GM12878 (cell line): ENCODE results near the gene C10orf90. TPM values are rescaled to one million over a fixed set of nuclear protein-coding genes. Genes with fewer than 3 reads are reported as not detected.

Experiments
- ATAC-seq: fragments of 200-7000 bp; cut with Tn5 transposase; 3 replicates; pipeline ENCODE4 v1.9.1; 2020; ENCODE audit warnings: mild to moderate bottlenecking, moderate library complexity
- BruUV-seq: library from RNA; stranded (reverse); fragments of 400-500 nt; replicated peaks from 2 replicates; lab custom pipeline; 2021; lab: Mats Ljungman, UMichigan
- CTCF ChIA-PET: fragments of 300-600 bp; sonication (Branson Sonifier 250); formaldehyde crosslinking; extraction: SDS; loops from one replicate; lab custom pipeline; 2021; ENCODE audit warnings: inconsistent platforms; lab: Yijun Ruan, JAX
- POLR2A ChIA-PET: fragments of 350-600 bp; formaldehyde crosslinking; extraction: SDS; loops from one replicate; lab custom pipeline; 2021; ENCODE audit warnings: inconsistent platforms; lab: Charles Lee
- RAD21 ChIA-PET: fragments of 300-600 bp; sonication (Branson Sonifier 250); formaldehyde crosslinking; loops from one replicate; lab custom pipeline; 2023; ENCODE audit warnings: antibody characterized with exemption; ENCODE audit not compliant: unreplicated experiment; lab: Charles Lee
- SMC1A ChIA-PET: fragments of 300-600 bp; sonication (Branson Sonifier 250); formaldehyde crosslinking; loops from one replicate; lab custom pipeline; 2023; ENCODE audit not compliant: unreplicated experiment, uncharacterized antibody; lab: Charles Lee
- DNase-seq: peaks from one replicate; pipeline ENCODE4 v3.0.0-alpha.2; 2011; ENCODE audit warnings: low read depth, low spot score
- FAIRE-seq: peaks from 3 replicates; lab custom pipeline; 2011; peaks lifted over from hg19 to GRCh38; lab: Jason Lieb, UNC
- H2AFZ ChIP-seq: 2 replicates; pipeline ENCODE4 v1.6.0; 2011; ENCODE audit warnings: low read depth, low read length, control low read depth; ENCODE audit not compliant: control insufficient read depth
- H3K27ac ChIP-seq: 2 replicates; pipeline ENCODE4 v1.5.1; 2011; ENCODE audit warnings: control low read depth; ENCODE audit not compliant: control insufficient read depth, insufficient read depth
- H3K27me3 ChIP-seq, 2 experiments: replicated peaks in 1 of 2; 2 replicates each; pipeline versions ENCODE4 v1.6.0 to v1.6.1; 2011; ENCODE audit warnings: low read length in 1 of 2; ENCODE audit not compliant: control insufficient read depth in 2 of 2, insufficient read depth in 2 of 2
- H3K36me3 ChIP-seq, 2 experiments: 2 replicates each; pipeline ENCODE4 v1.5.1; 2011; ENCODE audit warnings: low read length in 1 of 2; ENCODE audit not compliant: control insufficient read depth in 2 of 2, insufficient read depth in 2 of 2
- H3K4me1 ChIP-seq: 2 replicates; pipeline ENCODE4 v1.6.1; 2011; ENCODE audit warnings: mild to moderate bottlenecking, low read length, moderate library complexity, mixed read lengths; ENCODE audit not compliant: control insufficient read depth, insufficient read depth
- H3K4me2 ChIP-seq: 2 replicates; pipeline ENCODE4 v1.6.0; 2011; ENCODE audit warnings: control low read depth; ENCODE audit not compliant: control insufficient read depth, insufficient read depth
- H3K4me3 ChIP-seq: fragments of 200-600 bp; sonication (generic); 2 replicates; pipeline ENCODE4 v1.5.1; 2016
- H3K79me2 ChIP-seq: 2 replicates; pipeline ENCODE4 v1.6.0; 2011; ENCODE audit warnings: low read length; ENCODE audit not compliant: control insufficient read depth, insufficient read depth
- H3K9ac ChIP-seq: 2 replicates; pipeline ENCODE4 v1.8.0; 2011; ENCODE audit warnings: low read length, control low read depth, mixed read lengths; ENCODE audit not compliant: control insufficient read depth, insufficient read depth
- H3K9me3 ChIP-seq: replicated peaks from 3 replicates; pipeline ENCODE4 v1.5.1; 2011; ENCODE audit warnings: mild to moderate bottlenecking, low read length; ENCODE audit not compliant: control insufficient read depth, insufficient read depth
- H4K20me1 ChIP-seq: 2 replicates; pipeline ENCODE4 v1.6.0; 2011; ENCODE audit not compliant: control insufficient read depth, insufficient read depth
- BMI1 ChIP-seq: fragments of 450-650 bp; IDR thresholded peaks from 2 replicates; pipeline ENCODE4 v1.6.1; 2016; ENCODE audit warnings: mild to moderate bottlenecking, moderate library complexity, borderline replicate concordance
- KLF5 ChIP-seq: fragments of 450-650 bp; IDR thresholded peaks from 2 replicates; pipeline ENCODE4 v1.6.1; 2014; ENCODE audit warnings: mild to moderate bottlenecking; ENCODE audit not compliant: partially characterized antibody
- MTA3 ChIP-seq: IDR thresholded peaks from 2 replicates; pipeline ENCODE4 v1.6.1; 2012; ENCODE audit warnings: low read length, inconsistent platforms, borderline replicate concordance
- MYC ChIP-seq: IDR thresholded peaks from 2 replicates; pipeline ENCODE4 v1.6.1; 2011; ENCODE audit warnings: mild to moderate bottlenecking, low read length, moderate library complexity, inconsistent platforms; ENCODE audit not compliant: insufficient read depth, insufficient replicate concordance, insufficient read length, severe bottlenecking
- RCOR1 ChIP-seq: conservative IDR thresholded peaks from 2 replicates; pipeline ENCODE4 v1.6.1; 2012; ENCODE audit warnings: low read depth, low read length, improper control_type of control experiment
- TBL1XR1 ChIP-seq: IDR thresholded peaks from 2 replicates; pipeline ENCODE4 v1.6.1; 2012; ENCODE audit warnings: low read depth, low read length, improper control_type of control experiment
- WRNIP1 ChIP-seq: IDR thresholded peaks from 2 replicates; pipeline ENCODE4 v1.6.1; 2011; ENCODE audit warnings: low read depth, low read length, improper control_type of control experiment, borderline replicate concordance
- ZNF274 ChIP-seq: IDR thresholded peaks from one replicate; pipeline ENCODE4 v1.8.0; 2011; ENCODE audit not compliant: insufficient read length, insufficient read depth
- ZSCAN29 ChIP-seq: fragments of 450-650 bp; IDR thresholded peaks from 2 replicates; pipeline ENCODE4 v1.6.1; 2017; ENCODE audit warnings: mild to moderate bottlenecking, moderate library complexity
- WGBS: methylation state at CpG from one replicate; pipeline ENCODE4 v1.1.6; 2016; ENCODE audit warnings: low lambda C conversion rate; ENCODE audit not compliant: insufficient replicate concordance, insufficient coverage; ENCODE audit errors: missing lambda C conversion rate; 5-methylcytosine and 5-hydroxymethylcytosine counted together
- in situ Hi-C: fragments of 300-500 bp; cut with MboI; formaldehyde crosslinking; loops from 9 replicates; pipeline ENCODE4 v1.14.3; 2018; ENCODE audit warnings: mixed read lengths
- intact Hi-C: fragments of 100-400 bp; cut with micrococcal nuclease; formaldehyde crosslinking; loops from one replicate; pipeline ENCODE4 v1.14.2; 2022; ENCODE audit not compliant: unreplicated experiment
- polyA plus RNA-seq, 11 experiments: library from polyadenylated mRNA; depleted of rRNA in 4 of 11; unstranded in 6 of 11; stranded (reverse) in 5 of 11; fragments of >200 nt; fragmentation: Nextera tagmentation in 4 of 11; fragmentation: Illumina TruSeq in 1 of 11; extraction: Ambion mirVana in 4 of 11; extraction: Trizol in 1 of 11; gene quantifications; 1 replicate in 1 of 11; 2 replicates in 10 of 11; pipeline versions ENCODE4 v1.2.1 to v1.2.3, GENCODE V29; 2011 to 2016; ENCODE audit warnings: inconsistent platforms in 2 of 11, missing spikeins in 2 of 11, low read depth in 1 of 11
- total RNA-seq, 4 experiments: library from RNA; depleted of rRNA in 3 of 4; stranded (reverse); fragments of >200 nt in 3 of 4; fragmentation: Illumina TruSeq in 1 of 4; extraction: Trizol in 1 of 4; gene quantifications; 2 replicates each; pipeline versions ENCODE4 v1.2.1 to v1.2.3, GENCODE V29; 2013 to 2021

Gene C10orf90
- total and polyA plus RNA-seq, 10 of the 15 experiments (the other 5 are each of a cell fraction or from before 2014, with no cell fraction given), result 0.04 TPM; not detected in 9

DNA sequence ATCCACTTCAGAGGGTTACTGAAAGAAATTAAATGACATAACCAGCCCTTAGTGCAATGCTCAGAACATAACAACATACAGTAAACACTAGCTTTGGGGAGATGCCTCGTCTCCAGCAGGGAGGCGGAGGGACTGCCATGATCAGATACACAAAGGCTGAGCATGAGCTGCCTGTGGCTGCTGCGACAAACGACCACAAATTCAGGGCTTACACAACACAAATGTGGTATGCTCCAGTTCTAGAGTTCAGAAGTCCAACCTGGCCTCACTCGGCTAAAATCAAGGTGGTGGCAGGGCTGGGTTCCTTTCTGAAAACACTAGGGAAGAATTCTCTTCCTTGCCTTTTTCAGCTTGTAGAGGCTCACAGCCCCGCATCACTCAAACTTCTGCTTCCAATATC, 154.0 kb downstream of the C10orf90 start:
- TF ChIP-seq ZNF274 (no peak), BMI1 (no peak), KLF5 (no peak), TBL1XR1 (no peak), WRNIP1 (no peak), RCOR1 (no peak), ZSCAN29 (no peak), MTA3 (no peak), MYC (no peak)
- TF ChIP-seq, all 136 proteins: peak for 0
- Histone ChIP-seq H3K27me3 (no peaks in the 10 kb centered on the region), H3K4me2 (no peak overlapping the region), H3K9me3 (no peaks in the 10 kb centered on the region), H3K36me3 (no peaks in the 10 kb centered on the region), H3K9ac (no peak overlapping the region), H3K27ac (no peak overlapping the region), H4K20me1 (no peaks in the 10 kb centered on the region), H3K4me3 (no peak overlapping the region), H3K4me1 (no peaks in the 10 kb centered on the region), H2AFZ (no peak overlapping the region), H3K79me2 (no peaks in the 10 kb centered on the region)
- POLR2A ChIA-PET, result no interaction called here
- FAIRE-seq, result no peak
- intact Hi-C loops, result no loop called here
- no TSS peak for BruUV-seq
- RAD21 ChIA-PET, result no interaction called here
- in situ Hi-C loops, result no loop called here
- no peak for DNase-seq
- SMC1A ChIA-PET, result no interaction called here
- 7% methylated on average over 6 of the region's 6 CpGs for WGBS
- CTCF ChIA-PET, result no interaction called here
- ATAC-seq, result no peak
